Choroid plexus epithelial cell (primary cell): ENCODE results near the gene ZNF579.

Experiments
- DNase-seq: peaks from one replicate; pipeline ENCODE4 v3.0.0-alpha.2; 2010; ENCODE audit warnings: low read depth
- H3K4me3 ChIP-seq: 2 replicates; pipeline ENCODE4 v1.5.1; 2011; ENCODE audit warnings: low read depth, mild to moderate bottlenecking, control low read depth, low read length, moderate library complexity
- TF ChIP-seq, protein P1 (sequence below): conservative IDR thresholded peaks from 2 replicates; pipeline ENCODE4 v1.5.1; 2011; ENCODE audit warnings: low read depth, mild to moderate bottlenecking, control low read depth, inconsistent platforms, low read length, moderate library complexity

ZNF579 gene, protein sequence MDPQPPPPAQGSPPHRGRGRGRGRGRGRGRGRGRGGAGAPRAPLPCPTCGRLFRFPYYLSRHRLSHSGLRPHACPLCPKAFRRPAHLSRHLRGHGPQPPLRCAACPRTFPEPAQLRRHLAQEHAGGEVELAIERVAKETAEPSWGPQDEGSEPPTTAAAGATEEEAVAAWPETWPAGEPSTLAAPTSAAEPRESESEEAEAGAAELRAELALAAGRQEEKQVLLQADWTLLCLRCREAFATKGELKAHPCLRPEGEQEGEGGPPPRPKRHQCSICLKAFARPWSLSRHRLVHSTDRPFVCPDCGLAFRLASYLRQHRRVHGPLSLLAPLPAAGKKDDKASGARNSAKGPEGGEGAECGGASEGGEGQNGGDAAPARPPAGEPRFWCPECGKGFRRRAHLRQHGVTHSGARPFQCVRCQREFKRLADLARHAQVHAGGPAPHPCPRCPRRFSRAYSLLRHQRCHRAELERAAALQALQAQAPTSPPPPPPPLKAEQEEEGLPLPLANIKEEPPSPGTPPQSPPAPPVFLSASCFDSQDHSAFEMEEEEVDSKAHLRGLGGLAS

DNA sequence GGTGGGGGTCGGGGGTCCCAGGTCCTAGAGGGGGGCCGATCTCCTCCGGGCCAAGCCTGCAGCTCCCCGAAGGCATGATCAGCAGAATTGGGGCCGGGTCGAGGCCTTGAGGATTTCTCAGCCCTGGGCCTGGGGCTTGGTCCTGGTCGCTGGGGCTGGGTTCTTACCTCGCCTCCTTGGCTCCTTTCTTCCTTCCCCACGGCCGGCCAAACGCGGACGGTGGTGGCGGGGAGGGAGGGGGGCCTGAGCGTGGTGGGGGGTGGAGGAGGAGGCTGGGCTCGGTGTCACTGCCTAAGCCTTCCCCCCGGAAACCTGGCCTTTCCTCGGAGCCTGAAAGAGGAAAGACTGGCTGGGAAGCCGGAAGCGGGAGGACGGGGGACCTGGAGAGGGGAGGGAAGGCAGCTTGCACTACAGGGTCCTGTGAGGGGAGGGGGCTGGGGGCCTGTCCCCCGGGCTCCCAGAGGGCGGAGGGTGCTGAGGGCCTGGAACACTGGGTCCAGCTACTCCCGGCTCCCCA, at the start of gene ZNF579:
Gene ZNF579, minus strand, starts transcription at position 221 of the 517 bp plus-strand sequence. CDS start 1,209 bp downstream, outside the sequence.
- peak; percentile 92 for DNase-seq
- TF ChIP-seq, protein P1, sequence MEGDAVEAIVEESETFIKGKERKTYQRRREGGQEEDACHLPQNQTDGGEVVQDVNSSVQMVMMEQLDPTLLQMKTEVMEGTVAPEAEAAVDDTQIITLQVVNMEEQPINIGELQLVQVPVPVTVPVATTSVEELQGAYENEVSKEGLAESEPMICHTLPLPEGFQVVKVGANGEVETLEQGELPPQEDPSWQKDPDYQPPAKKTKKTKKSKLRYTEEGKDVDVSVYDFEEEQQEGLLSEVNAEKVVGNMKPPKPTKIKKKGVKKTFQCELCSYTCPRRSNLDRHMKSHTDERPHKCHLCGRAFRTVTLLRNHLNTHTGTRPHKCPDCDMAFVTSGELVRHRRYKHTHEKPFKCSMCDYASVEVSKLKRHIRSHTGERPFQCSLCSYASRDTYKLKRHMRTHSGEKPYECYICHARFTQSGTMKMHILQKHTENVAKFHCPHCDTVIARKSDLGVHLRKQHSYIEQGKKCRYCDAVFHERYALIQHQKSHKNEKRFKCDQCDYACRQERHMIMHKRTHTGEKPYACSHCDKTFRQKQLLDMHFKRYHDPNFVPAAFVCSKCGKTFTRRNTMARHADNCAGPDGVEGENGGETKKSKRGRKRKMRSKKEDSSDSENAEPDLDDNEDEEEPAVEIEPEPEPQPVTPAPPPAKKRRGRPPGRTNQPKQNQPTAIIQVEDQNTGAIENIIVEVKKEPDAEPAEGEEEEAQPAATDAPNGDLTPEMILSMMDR = no peak
- H3K4me3 ChIP-seq = peak within 1 kb of the TSS; percentile 93

DNA sequence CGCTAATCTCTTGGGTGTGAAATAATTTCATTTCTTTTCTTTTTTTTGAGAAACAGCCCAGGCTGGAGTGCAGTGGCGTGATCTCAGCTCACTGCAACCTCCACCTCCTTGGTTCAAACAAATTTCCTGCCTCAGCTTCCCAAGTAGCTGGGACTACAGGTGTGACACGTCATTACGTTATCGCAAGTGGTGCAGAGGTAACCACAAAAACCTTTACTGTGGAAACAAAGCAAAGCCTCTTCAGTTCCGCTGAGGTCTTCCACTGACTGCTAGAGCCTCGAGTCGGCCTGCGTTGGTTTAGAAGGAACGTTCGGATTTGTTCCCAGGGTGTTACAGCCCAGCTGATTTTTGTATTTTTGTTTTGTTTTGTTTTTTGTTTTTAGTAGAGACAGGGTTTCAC, 45.7 kb upstream of the ZNF579 start:
- H3K4me3 ChIP-seq = no peak overlapping the region
- DNase-seq = no peak

DNA sequence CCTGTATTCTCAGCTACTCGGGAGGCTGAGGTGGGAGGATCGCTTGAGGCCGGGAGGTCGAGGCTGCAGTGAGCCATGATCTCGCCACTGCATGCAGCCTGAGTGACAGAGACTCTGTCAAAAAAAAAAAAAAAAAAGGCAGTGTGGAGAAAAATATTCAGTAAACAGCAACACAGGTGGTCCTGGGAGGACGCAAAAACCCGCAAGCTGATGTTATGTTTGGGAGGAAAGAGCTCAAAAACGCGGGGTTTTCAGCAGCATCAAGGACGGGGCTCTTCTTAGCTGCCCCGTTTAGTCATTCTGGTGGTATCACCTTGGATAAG, 44.3 kb upstream of the ZNF579 start:
- no peak for DNase-seq
- H3K4me3 ChIP-seq = peak overlapping the region; percentile 87
- TF ChIP-seq, protein P1 = no peak

More for the DNA sequence above, 45.7 kb upstream of the ZNF579 start:
- TF ChIP-seq, protein P1 = no peak

DNA sequence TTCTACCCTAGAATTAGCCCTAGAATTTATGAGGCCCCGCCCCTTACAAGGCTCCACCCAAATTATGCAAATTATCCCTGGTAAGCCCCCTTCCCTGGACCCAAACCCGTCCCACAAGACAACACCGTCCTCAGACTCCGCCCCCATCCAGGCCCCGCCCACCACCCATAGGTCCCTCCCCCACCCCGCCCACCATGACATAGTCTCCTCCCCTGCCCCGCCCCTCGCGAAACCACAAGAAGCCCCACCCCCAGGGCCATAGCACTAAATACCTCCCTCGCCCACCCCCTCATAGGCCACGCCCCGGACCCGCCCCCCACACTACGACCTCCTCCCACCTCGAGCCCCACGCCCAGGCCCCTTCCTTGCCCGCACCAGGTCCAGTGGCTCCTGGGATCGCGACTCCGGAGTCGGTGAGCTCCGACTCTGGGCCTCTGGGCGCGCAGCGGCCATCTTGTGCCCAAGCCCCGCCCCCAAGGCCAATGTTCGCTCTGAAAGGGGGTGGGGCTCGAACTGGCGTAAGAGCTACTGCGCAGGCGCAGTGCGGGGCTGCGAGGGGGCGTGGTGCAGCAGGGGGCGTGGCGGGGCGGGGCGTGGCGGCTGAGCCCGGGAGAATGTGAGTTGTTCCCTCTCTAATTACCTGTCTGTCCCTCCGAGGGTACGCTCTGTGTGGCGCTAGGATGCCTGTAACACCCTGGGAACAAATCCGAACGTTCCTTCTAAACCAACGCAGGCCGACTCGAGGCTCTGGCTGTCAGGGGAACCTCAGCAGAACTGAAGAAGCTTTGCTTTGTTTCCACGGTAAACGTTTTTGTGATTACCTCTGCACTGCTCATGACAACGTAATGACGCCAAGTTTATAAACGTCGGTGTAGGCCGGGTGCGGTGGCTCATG, 43.7 kb upstream of the ZNF579 start, which contains the start of gene ZNF784:
Gene ZNF784, minus strand, starts transcription at position 458 of the 895 bp plus-strand sequence. Its CDS starts 5 bp downstream, at position 453.
- TF ChIP-seq, protein P1 = no peak
- peak; percentile 95 for DNase-seq
- H3K4me3 ChIP-seq = peak within 1 kb of the TSS; percentile 87

DNA sequence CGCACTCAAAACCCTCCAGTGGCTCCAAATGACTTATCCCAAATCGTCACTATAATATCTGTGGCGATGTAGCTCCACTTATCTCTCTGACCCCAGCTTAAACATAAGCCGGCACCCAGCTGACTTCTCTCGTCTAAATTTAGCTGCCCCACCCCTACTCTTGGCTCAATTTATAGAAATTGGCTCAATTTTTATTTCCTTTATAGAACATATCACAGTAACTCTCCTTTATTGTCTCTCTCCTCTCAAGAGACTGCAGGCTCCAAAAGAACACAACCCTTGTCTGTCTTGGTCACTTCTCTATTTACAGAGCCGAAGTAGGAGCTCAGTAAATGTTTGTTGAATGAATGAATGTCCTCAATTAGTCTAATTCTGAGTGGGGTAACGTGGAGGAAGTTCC, 42.9 kb upstream of the ZNF579 start:
- DNase-seq = no peak
- H3K4me3 ChIP-seq = no peak overlapping the region
- TF ChIP-seq, protein P1 = no peak

DNA sequence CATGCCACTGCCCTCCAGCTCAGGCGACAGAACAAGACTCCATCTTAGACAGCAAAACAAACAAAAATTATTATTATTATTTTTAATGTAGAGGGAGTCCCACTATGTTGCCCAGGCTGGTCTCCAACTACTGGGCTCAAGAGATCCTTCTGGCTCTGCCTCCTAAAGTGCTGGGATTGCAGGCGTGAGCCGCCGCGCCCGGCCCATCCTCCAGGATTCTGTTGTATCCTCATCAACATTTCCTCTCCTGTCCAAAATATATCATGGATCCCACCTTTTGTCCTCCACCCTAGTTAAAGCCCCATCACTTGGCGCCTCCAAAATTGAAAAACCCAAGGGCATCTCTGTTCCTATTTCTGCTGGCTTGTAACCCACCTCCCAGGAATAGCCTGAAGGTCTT, 42.5 kb upstream of the ZNF579 start:
- TF ChIP-seq, protein P1 = no peak
- no peak overlapping the region for H3K4me3 ChIP-seq

More for the DNA sequence above, 42.5 kb upstream of the ZNF579 start:
- no peak for DNase-seq
